DOHH2 (cell line): ENCODE measurements around the gene PDILT.

ENCODE experiments used
- CTCF ChIP-seq: fragments of 200-600 bp; sonication (generic); IDR thresholded peaks from one replicate; pipeline ENCODE4 v1.5.1; 2014; ENCODE audit warnings: antibody characterized with exemption, mild to moderate bottlenecking, low read depth, low read length; ENCODE audit not compliant: poor library complexity, severe bottlenecking
- EZH2phosphoT487 ChIP-seq: fragments of 200-600 bp; sonication (generic); IDR thresholded peaks from 2 replicates; pipeline ENCODE4 v1.6.1; 2017; ENCODE audit warnings: borderline replicate concordance, mild to moderate bottlenecking, antibody characterized with exemption, low read length, moderate library complexity, mixed read lengths

- TF ChIP-seq EZH2phosphoT487 (no peak), CTCF (no peak)
These were observed 67.6 kb downstream of the PDILT start for GRCh38 chr16:20336955-20337354.
